K562 (cell line): ENCODE measurements around the gene GABRQ. TPM values are rescaled to one million over a fixed set of nuclear protein-coding genes. Genes with fewer than 3 reads are reported as not detected.
A peak's percentile ranks its signal among the peaks of the same experiment; 100 is the strongest.

ENCODE experiments used
- ATAC-seq: fragments of 200-7000 bp; cut with Tn5 transposase; 3 replicates; pipeline ENCODE4 v1.9.1; 2020; ENCODE audit warnings: moderate library complexity
- BruUV-seq: library from RNA; stranded (reverse); fragments of 400-500 nt; replicated peaks from 2 replicates; lab custom pipeline; 2021; lab: Mats Ljungman, UMichigan
- CTCF ChIA-PET: fragments of 300-600 bp; formaldehyde crosslinking; extraction: SDS; loops from one replicate; lab custom pipeline; 2021; ENCODE audit warnings: low intra/inter-chr PET ratio; lab: Yijun Ruan, JAX
- POLR2A ChIA-PET: fragments of 300-600, 350-650 bp; sonication (Branson Sonifier 250); formaldehyde crosslinking; extraction: SDS; loops from one replicate; lab custom pipeline; 2021; ENCODE audit warnings: antibody characterized with exemption, inconsistent platforms; lab: Yijun Ruan, JAX
- DNase-seq, 4 experiments: peaks; one replicate each; pipeline versions ENCODE4 v3.0.0 to v3.0.0-alpha.2; 2011 to 2018; ENCODE audit warnings: low spot score in 3 of 4, mixed read lengths in 3 of 4; ENCODE audit errors: extremely low read depth in 1 of 4
- FAIRE-seq: peaks from 2 replicates; lab custom pipeline; 2011; peaks lifted over from hg19 to GRCh38; lab: Jason Lieb, UNC
- H2AFZ ChIP-seq: 2 replicates; pipeline ENCODE4 v1.6.0; 2011; ENCODE audit warnings: low read depth, low read length, control low read depth, inconsistent platforms
- H3K27ac ChIP-seq: fragments of 200-600 bp; 3 replicates; pipeline ENCODE4 v1.8.0; 2011; ENCODE audit warnings: low read depth, mild to moderate bottlenecking, control low read depth, inconsistent platforms, low read length, moderate library complexity, mixed read lengths; ENCODE audit errors: extremely low read depth
- H3K27me3 ChIP-seq, 2 experiments: fragments of 300-600 bp in 1 of 2; 2 replicates in 1 of 2; 3 replicates in 1 of 2; pipeline versions ENCODE4 v1.6.0 to v1.8.0; 2011; ENCODE audit warnings: inconsistent platforms in 2 of 2, low read length in 2 of 2, mild to moderate bottlenecking in 1 of 2, mixed read lengths in 1 of 2, moderate library complexity in 1 of 2; ENCODE audit not compliant: control insufficient read depth in 2 of 2, insufficient read depth in 2 of 2
- H3K36me3 ChIP-seq: fragments of 300-600 bp; 3 replicates; pipeline ENCODE4 v1.8.0; 2011; ENCODE audit warnings: mild to moderate bottlenecking, low read length, inconsistent platforms; ENCODE audit not compliant: control insufficient read depth, insufficient read depth
- H3K4me1 ChIP-seq, 2 experiments: fragments of 200-600 bp in 1 of 2; replicated peaks in 1 of 2; 2 replicates in 1 of 2; 3 replicates in 1 of 2; pipeline versions ENCODE4 v1.5.1 to v1.8.0; 2011; ENCODE audit warnings: inconsistent platforms in 2 of 2, low read length in 2 of 2, mild to moderate bottlenecking in 1 of 2, mixed read lengths in 1 of 2, moderate library complexity in 1 of 2; ENCODE audit not compliant: control insufficient read depth in 2 of 2, insufficient read depth in 2 of 2
- H3K4me2 ChIP-seq: 2 replicates; pipeline ENCODE4 v1.6.1; 2011; ENCODE audit warnings: low read length, control low read depth, inconsistent platforms, mixed read lengths; ENCODE audit not compliant: insufficient read depth
- H3K4me3 ChIP-seq: fragments of 200-600 bp; sonication (generic), shearing (Covaris generic); 2 replicates; pipeline ENCODE4 v1.5.1; 2016; ENCODE audit warnings: control low read depth, inconsistent platforms
- H3K79me2 ChIP-seq: fragments of 200-600 bp; 3 replicates; pipeline ENCODE4 v1.8.0; 2011; ENCODE audit warnings: low read length, inconsistent platforms; ENCODE audit not compliant: control insufficient read depth, insufficient read depth
- H3K9ac ChIP-seq, 2 experiments: 2 replicates each; pipeline versions ENCODE4 v1.6.0 to v1.6.1; 2011; ENCODE audit warnings: low read depth in 2 of 2, low read length in 2 of 2, control low read depth in 1 of 2, inconsistent platforms in 1 of 2, mild to moderate bottlenecking in 1 of 2, mixed read lengths in 1 of 2; ENCODE audit not compliant: insufficient read depth in 1 of 2
- H3K9me1 ChIP-seq: one replicate; pipeline ENCODE4 v1.6.0; 2011; ENCODE audit warnings: inconsistent platforms, mild to moderate bottlenecking, low read length, moderate library complexity; ENCODE audit not compliant: control insufficient read depth, insufficient read depth
- H3K9me3 ChIP-seq: replicated peaks from 2 replicates; pipeline ENCODE4 v1.5.1; 2011; ENCODE audit warnings: low read depth, low read length, inconsistent platforms; ENCODE audit not compliant: control insufficient read depth, insufficient read depth
- H4K20me1 ChIP-seq: replicated peaks from 2 replicates; pipeline ENCODE4 v1.6.1; 2011; ENCODE audit warnings: low read length, inconsistent platforms, mixed read lengths; ENCODE audit not compliant: control insufficient read depth, insufficient read depth
- ARID1B ChIP-seq: fragments of 450-650 bp; IDR thresholded peaks from 2 replicates; pipeline ENCODE4 v1.6.1; 2016; ENCODE audit warnings: antibody characterized with exemption, mild to moderate bottlenecking, inconsistent platforms
- BDP1 ChIP-seq: IDR thresholded peaks from 3 replicates; pipeline ENCODE4 v1.6.1; 2011; ENCODE audit not compliant: insufficient read length, insufficient read depth
- BHLHE40 ChIP-seq: IDR thresholded peaks from 2 replicates; pipeline ENCODE4 v1.6.1; 2011; ENCODE audit warnings: low read length, improper control_type of control experiment
- CBFA2T3 ChIP-seq: fragments of 450-650 bp; IDR thresholded peaks from 2 replicates; pipeline ENCODE4 v1.6.1; 2017
- DPF2 ChIP-seq: fragments of 450-650 bp; IDR thresholded peaks from 2 replicates; pipeline ENCODE4 v1.6.1; 2016
- FOXK2 ChIP-seq, 2 experiments: fragments of 450-650 bp; IDR thresholded peaks in 1 of 2; conservative IDR thresholded peaks in 1 of 2; 2 replicates each; pipeline ENCODE4 v1.6.1; 2016; ENCODE audit warnings: low read depth in 2 of 2, mild to moderate bottlenecking in 1 of 2
- KHSRP ChIP-seq: fragments of 450-650 bp; IDR thresholded peaks from 2 replicates; pipeline ENCODE4 v1.6.1; 2017
- L3MBTL2 ChIP-seq: fragments of 450-650 bp; IDR thresholded peaks from 2 replicates; pipeline ENCODE4 v1.6.1; 2016; ENCODE audit warnings: mild to moderate bottlenecking, moderate library complexity
- MNT ChIP-seq, 2 experiments: fragments of 450-650 bp; conservative IDR thresholded peaks; 2 replicates each; pipeline ENCODE4 v1.6.1; 2017; ENCODE audit warnings: mild to moderate bottlenecking in 2 of 2, moderate library complexity in 2 of 2
- NRF1 ChIP-seq, 2 experiments: fragments of 450-650 bp; IDR thresholded peaks in 1 of 2; conservative IDR thresholded peaks in 1 of 2; 2 replicates each; pipeline ENCODE4 v1.6.1; 2014; ENCODE audit warnings: mild to moderate bottlenecking in 2 of 2
- SMARCC2 ChIP-seq: fragments of 450-650 bp; IDR thresholded peaks from 2 replicates; pipeline ENCODE4 v1.6.1; 2017; ENCODE audit warnings: antibody characterized with exemption, moderate library complexity, mild to moderate bottlenecking, low read depth
- TAL1 ChIP-seq: fragments of 450-650 bp; IDR thresholded peaks from 2 replicates; pipeline ENCODE4 v1.6.1; 2016; ENCODE audit warnings: mild to moderate bottlenecking
- TCF3 ChIP-seq: sonication (generic); formaldehyde crosslinking; IDR thresholded peaks from 2 replicates; pipeline ENCODE4 v1.4.0; 2020; ENCODE audit warnings: mild to moderate bottlenecking, missing genetic modification reagents
- TEAD4 ChIP-seq, 2 experiments: sonication (generic) in 1 of 2; formaldehyde crosslinking in 1 of 2; IDR thresholded peaks; 2 replicates each; pipeline versions ENCODE4 v1.6.1 to v1.8.0; 2012 to 2022; ENCODE audit warnings: borderline replicate concordance in 1 of 2, inconsistent platforms in 1 of 2, low read length in 1 of 2, mild to moderate bottlenecking in 1 of 2, missing genetic modification reagents in 1 of 2
- TFAP4 ChIP-seq: sonication (generic); formaldehyde crosslinking; IDR thresholded peaks from 2 replicates; pipeline ENCODE4 v1.8.0; 2022; ENCODE audit warnings: missing genetic modification reagents, mild to moderate bottlenecking, moderate library complexity, borderline replicate concordance
- ZNF57 ChIP-seq: fragments of 450-650 bp; formaldehyde crosslinking; IDR thresholded peaks from 2 replicates; pipeline ENCODE4 v1.4.0; 2020; ENCODE audit warnings: mild to moderate bottlenecking, moderate library complexity
- WGBS: fragments of 100-300 bp; shearing (Covaris generic); methylation state at CpG from one replicate; pipeline ENCODE4 v1.1.6; 2016; ENCODE audit warnings: low coverage, mixed read lengths; ENCODE audit not compliant: insufficient coverage; ENCODE audit errors: missing lambda C conversion rate; 5-methylcytosine and 5-hydroxymethylcytosine counted together
- in situ Hi-C: fragments of 300-500 bp; cut with MboI; formaldehyde crosslinking; loops from 4 replicates; pipeline ENCODE4 v1.15.0; 2018; ENCODE audit warnings: inconsistent platforms, mixed read lengths
- intact Hi-C: fragments of 100-400 bp; cut with micrococcal nuclease; formaldehyde crosslinking; loops from 2 replicates; pipeline ENCODE4 v1.14.2; 2022
- polyA plus RNA-seq, 8 experiments: library from polyadenylated mRNA; depleted of rRNA in 4 of 8; stranded (reverse) in 5 of 8; unstranded in 3 of 8; fragments of >200 nt; fragmentation: Nextera tagmentation in 2 of 8; fragmentation: Illumina TruSeq in 1 of 8; extraction: Ambion mirVana in 2 of 8; extraction: Trizol in 1 of 8; gene quantifications; 2 replicates each; pipeline versions ENCODE4 v1.2.1 to v1.2.3, GENCODE V29; 2011 to 2014; ENCODE audit warnings: inconsistent platforms in 1 of 8, missing spikeins in 1 of 8
- total RNA-seq, 7 experiments: library from RNA; depleted of rRNA in 6 of 7; stranded (reverse); fragments of >200 nt in 6 of 7; fragmentation: Illumina TruSeq in 2 of 7; extraction: Trizol in 2 of 7; gene quantifications; 2 replicates each; pipeline versions ENCODE4 v1.2.1 to v1.2.3, GENCODE V29; 2011 to 2021; ENCODE audit warnings: low replicate concordance in 1 of 7

Gene GABRQ
- total and polyA plus RNA-seq, 9 of the 15 experiments (the other 6 are each of a cell fraction or from before 2014, with no cell fraction given) = 0.25 to 3.2 (median 1.8) TPM

- Histone ChIP-seq H4K20me1 (no peaks in the 10 kb centered on the region), H3K4me2 (peak overlapping the region; percentile 46; the same call in 1 of the 2 replicates), H3K27ac (peak overlapping the region; percentile 2; the same call in 1 of the 3 replicates), H3K9me1 (peaks cover 4% of the 10 kb centered on the region), H3K36me3 (no peaks in the 10 kb centered on the region; the same call in 2 of the 3 replicates), H3K27me3 (no peaks in the 10 kb centered on the region), H3K9me3 (no peaks in the 10 kb centered on the region), H3K4me1 (peaks cover 0 to 12% of the 10 kb centered on the region in 2 experiments; a peak in 2 of 5 replicates), H2AFZ (peak overlapping the region; percentile 60), H3K4me3 (no peak overlapping the region), H3K79me2 (no peaks in the 10 kb centered on the region), H3K9ac (peak overlapping the region in 1 of 2 experiments; percentile 5; a peak in 2 of 4 replicates)
- in situ Hi-C loops = no loop called here
- peak; percentile 81 for ATAC-seq
- peak; percentile 72 for FAIRE-seq
- ChIA-PET POLR2A (interaction anchor here (0.9 to 1.4 kb wide), 2 partner anchors 10 to 174 kb away, joined by 4 to 7 read pairs; no protein-coding TSS in a partner anchor), CTCF (interaction anchor here (0.6 kb wide), 1 partner anchor 183 kb away, joined by 3 read pairs; the partner anchor contains the start of genes CETN2 and NSDHL)
- TF ChIP-seq ARID1B (peak; percentile 77), MNT (conservative IDR thresholded peaks at IDR 0.05) (peak in 1 of 2 experiments; percentile 70; a peak in 2 of 4 replicates), TAL1 (peak; percentile 56), SMARCC2 (no peak), BDP1 (no peak), ZNF57 (CRISPR knock-in tag) (no peak), FOXK2 (conservative IDR thresholded peaks at IDR 0.05 in 1 of 2, IDR thresholded peaks at IDR 0.05 in 1 of 2; ENCODE audit: low read depth in 2 of 2) (0 out of 4 replicates have a peak, but pooled peaks of 1 of the 2 experiments have one; percentile 17), TFAP4 (peak; percentile 27; the same call in 1 of the 2 replicates), NRF1 (conservative IDR thresholded peaks at IDR 0.05 in 1 of 2, IDR thresholded peaks at IDR 0.05 in 1 of 2) (0 out of 4 replicates have a peak, but pooled peaks of 1 of the 2 experiments have one; percentile 23), CBFA2T3 (peak; percentile 70), DPF2 (0 out of 2 replicates have a peak, but pooled peaks have one; percentile 29), BHLHE40 (peak; percentile 70), TCF3 (CRISPR knock-in tag) (peak; percentile 73), L3MBTL2 (no peak), KHSRP (no peak), TEAD4 (IDR thresholded peaks at IDR 0.05; ENCODE audit: low read length) (peak; percentile 43; the same call in 1 of the 2 replicates), TEAD4 (CRISPR knock-in tag; IDR thresholded peaks at IDR 0.05; ENCODE audit: borderline replicate concordance) (no peak)
- no TSS peak for BruUV-seq
- 0% methylated on average over 4 of the region's 5 CpGs for WGBS
- DNase-seq = peak in 3 of 4 experiments; percentile 10 to 69 (median 44)
- intact Hi-C loops = loop anchor here (10.0 kb wide), 1 partner anchor 267 kb away; no protein-coding TSS in a partner anchor
These were observed 10.3 kb downstream of the GABRQ start for GRCh38 chrX:152647978-152648377.
